Measurements from ENCODE around the gene RSRC1.
"Not testable (repeated sequence)": the region's sequence is repeated elsewhere in the genome, so short reads cannot be mapped to it uniquely, and the experiment has no call there.

The RSRC1 gene

GRCh38 chr3:158205324-158205723, 95.4 kb downstream of the RSRC1 start:
- FAIRE-seq (no peak), DNase-seq (ENCODE audit: insufficient read length) (no peak)
- TF ChIP-seq POLR2AphosphoS5 (IDR thresholded peaks at IDR 0.05; ENCODE audit: low read depth, low read length), result no peak

DNA sequence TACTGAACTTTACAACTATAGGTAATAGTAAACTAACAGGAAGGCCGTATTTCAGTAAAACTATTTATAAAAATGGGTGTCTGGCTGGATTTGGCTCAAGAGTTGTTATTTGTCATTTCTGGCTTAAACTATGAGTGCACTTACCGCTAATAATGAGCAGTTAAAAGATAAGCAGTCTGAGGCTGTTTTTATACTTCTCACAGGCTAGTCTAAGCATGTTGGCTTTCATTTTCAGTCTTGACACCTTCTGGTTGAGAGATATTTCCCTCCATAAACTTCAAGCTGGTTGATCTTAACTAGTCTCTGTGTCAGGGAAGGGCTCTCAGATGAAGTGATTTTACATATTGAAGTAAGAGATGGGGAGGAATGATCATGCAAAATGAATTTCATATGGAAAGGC, 96.1 kb downstream of the RSRC1 start:
- DNase-seq (ENCODE audit: insufficient read length), result no peak
- FAIRE-seq, result peak; percentile 14
- TF ChIP-seq POLR2AphosphoS5 (IDR thresholded peaks at IDR 0.05; ENCODE audit: low read depth, low read length), result no peak
- no peak for TF ChIP-seq TAF1 (IDR thresholded peaks at IDR 0.05; ENCODE audit: borderline replicate concordance, low read depth, low read length)
- no peak for TF ChIP-seq POLR2A (IDR thresholded peaks at IDR 0.05; ENCODE audit: low read depth, low read length)

- TF ChIP-seq TAF1 (IDR thresholded peaks at IDR 0.05; ENCODE audit: borderline replicate concordance, low read depth, low read length) (no peak), POLR2AphosphoS5 (IDR thresholded peaks at IDR 0.05; ENCODE audit: low read depth, low read length) (no peak), POLR2A (IDR thresholded peaks at IDR 0.05; ENCODE audit: low read depth, low read length) (no peak)
- DNase-seq (ENCODE audit: insufficient read length) (no peak), FAIRE-seq (no peak)
These were observed 100.2 kb downstream of the RSRC1 start for GRCh38 chr3:158210067-158210466.

GRCh38 chr3:158213461-158213860, 103.6 kb downstream of the RSRC1 start:
- FAIRE-seq, result no peak
- no peak for DNase-seq (ENCODE audit: insufficient read length)
- TF ChIP-seq TAF1 (IDR thresholded peaks at IDR 0.05; ENCODE audit: borderline replicate concordance, low read depth, low read length) (no peak), POLR2AphosphoS5 (IDR thresholded peaks at IDR 0.05; ENCODE audit: low read depth, low read length) (no peak), POLR2A (IDR thresholded peaks at IDR 0.05; ENCODE audit: low read depth, low read length) (no peak)

DNA sequence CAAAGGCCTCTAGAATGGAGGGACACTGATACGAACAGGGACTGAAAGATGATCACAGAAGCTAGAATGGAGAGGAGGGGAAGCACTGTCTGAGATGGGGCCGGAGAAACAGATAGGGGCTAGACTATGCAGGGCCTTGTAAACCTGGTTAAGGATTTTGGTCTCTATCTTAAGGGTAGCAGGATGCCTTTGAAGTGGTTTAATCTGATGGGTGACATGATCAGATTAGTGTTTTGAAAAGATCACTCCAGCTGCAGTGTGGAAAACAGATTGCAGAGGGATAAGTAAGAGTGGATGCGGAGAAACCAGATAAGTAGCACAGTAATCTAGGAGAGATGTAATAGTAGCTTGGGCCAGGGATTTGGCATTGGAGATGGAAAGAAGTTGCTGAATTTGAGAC, 108.1 kb downstream of the RSRC1 start:
- FAIRE-seq, result no peak

GRCh38 chr3:158220575-158220974, 110.7 kb downstream of the RSRC1 start:
- no peak for FAIRE-seq
- TF ChIP-seq POLR2A (IDR thresholded peaks at IDR 0.05; ENCODE audit: low read depth, low read length) (no peak), POLR2AphosphoS5 (IDR thresholded peaks at IDR 0.05; ENCODE audit: low read depth, low read length) (no peak), TAF1 (IDR thresholded peaks at IDR 0.05; ENCODE audit: borderline replicate concordance, low read depth, low read length) (no peak)
- no peak for DNase-seq (ENCODE audit: insufficient read length)

More for the DNA sequence above, 108.1 kb downstream of the RSRC1 start:
- no peak for TF ChIP-seq POLR2AphosphoS5 (IDR thresholded peaks at IDR 0.05; ENCODE audit: low read depth, low read length)
- TF ChIP-seq TAF1 (IDR thresholded peaks at IDR 0.05; ENCODE audit: borderline replicate concordance, low read depth, low read length), result no peak
- no peak for TF ChIP-seq POLR2A (IDR thresholded peaks at IDR 0.05; ENCODE audit: low read depth, low read length)
- no peak for DNase-seq (ENCODE audit: insufficient read length)

DNA sequence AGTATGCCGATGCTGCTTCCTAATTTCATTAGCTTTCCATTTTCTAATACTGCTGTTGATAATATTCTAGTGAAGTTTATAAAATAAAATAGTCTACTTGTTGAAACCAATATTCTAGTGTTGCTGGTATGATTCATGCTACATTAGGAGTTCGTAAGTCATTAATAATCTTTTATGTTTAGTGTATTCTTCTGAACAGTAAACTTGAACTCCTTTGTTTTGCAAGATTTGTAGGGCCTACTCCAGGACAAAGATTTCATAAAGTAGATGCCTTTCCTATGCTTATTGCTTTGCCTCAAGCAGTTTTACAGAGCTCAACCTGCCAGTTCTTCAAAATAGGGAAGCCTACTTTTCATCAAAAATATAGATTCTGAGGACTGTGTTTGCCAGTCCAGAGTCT, 111.5 kb downstream of the RSRC1 start:
- FAIRE-seq, result no peak
- TF ChIP-seq TAF1 (IDR thresholded peaks at IDR 0.05; ENCODE audit: borderline replicate concordance, low read depth, low read length) (no peak), POLR2AphosphoS5 (IDR thresholded peaks at IDR 0.05; ENCODE audit: low read depth, low read length) (no peak), POLR2A (IDR thresholded peaks at IDR 0.05; ENCODE audit: low read depth, low read length) (no peak)
- no peak for DNase-seq (ENCODE audit: insufficient read length)

GRCh38 chr3:158226429-158226828, 116.5 kb downstream of the RSRC1 start:
- TF ChIP-seq POLR2A (IDR thresholded peaks at IDR 0.05; ENCODE audit: low read depth, low read length) (no peak), POLR2AphosphoS5 (IDR thresholded peaks at IDR 0.05; ENCODE audit: low read depth, low read length) (no peak), TAF1 (IDR thresholded peaks at IDR 0.05; ENCODE audit: borderline replicate concordance, low read depth, low read length) (no peak)
- DNase-seq (ENCODE audit: insufficient read length) (no peak), FAIRE-seq (no peak)

- not testable (repeated sequence) for FAIRE-seq; DNase-seq (ENCODE audit: insufficient read length)
These were observed 119.1 kb downstream of the RSRC1 start for GRCh38 chr3:158228942-158229341.

- FAIRE-seq (no peak), DNase-seq (ENCODE audit: insufficient read length) (no peak)
- TF ChIP-seq POLR2A (IDR thresholded peaks at IDR 0.05; ENCODE audit: low read depth, low read length) (no peak), TAF1 (IDR thresholded peaks at IDR 0.05; ENCODE audit: borderline replicate concordance, low read depth, low read length) (no peak), POLR2AphosphoS5 (IDR thresholded peaks at IDR 0.05; ENCODE audit: low read depth, low read length) (no peak)
These were observed 123.9 kb downstream of the RSRC1 start for GRCh38 chr3:158233791-158234190.

- DNase-seq (ENCODE audit: insufficient read length) (no peak), FAIRE-seq (no peak)
- TF ChIP-seq TAF1 (IDR thresholded peaks at IDR 0.05; ENCODE audit: borderline replicate concordance, low read depth, low read length), result no peak
- no peak for TF ChIP-seq POLR2A (IDR thresholded peaks at IDR 0.05; ENCODE audit: low read depth, low read length)
- TF ChIP-seq POLR2AphosphoS5 (IDR thresholded peaks at IDR 0.05; ENCODE audit: low read depth, low read length), result no peak
These were observed 134.4 kb downstream of the RSRC1 start for GRCh38 chr3:158244274-158244673.

GRCh38 chr3:158247288-158247687, 137.4 kb downstream of the RSRC1 start:
- no peak for FAIRE-seq
- no peak for TF ChIP-seq POLR2A (IDR thresholded peaks at IDR 0.05; ENCODE audit: low read depth, low read length)
- no peak for TF ChIP-seq TAF1 (IDR thresholded peaks at IDR 0.05; ENCODE audit: borderline replicate concordance, low read depth, low read length)
- no peak for TF ChIP-seq POLR2AphosphoS5 (IDR thresholded peaks at IDR 0.05; ENCODE audit: low read depth, low read length)
- no peak for DNase-seq (ENCODE audit: insufficient read length)

DNA sequence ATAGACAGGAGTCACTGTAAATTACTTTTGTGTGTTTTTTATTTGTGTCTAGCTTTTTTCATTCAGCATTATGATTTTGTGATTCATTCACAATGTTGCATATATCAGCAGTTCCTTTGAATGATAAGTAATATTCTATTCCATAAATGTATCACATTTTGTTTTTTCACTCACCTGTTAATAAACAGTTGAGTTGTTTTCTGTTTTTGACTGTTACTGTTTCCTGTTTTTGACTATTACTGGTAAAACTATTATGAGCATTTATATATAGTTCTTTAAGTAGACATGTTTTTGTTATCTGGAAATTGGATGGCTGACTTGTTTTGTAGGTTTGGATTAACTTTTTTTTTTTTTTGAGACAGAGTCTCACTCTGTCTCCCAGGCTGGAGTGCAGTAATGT, 138.4 kb downstream of the RSRC1 start:
- FAIRE-seq (no peak), DNase-seq (ENCODE audit: insufficient read length) (no peak)
- TF ChIP-seq POLR2A (IDR thresholded peaks at IDR 0.05; ENCODE audit: low read depth, low read length) (no peak), POLR2AphosphoS5 (IDR thresholded peaks at IDR 0.05; ENCODE audit: low read depth, low read length) (no peak), TAF1 (IDR thresholded peaks at IDR 0.05; ENCODE audit: borderline replicate concordance, low read depth, low read length) (no peak)

All from GM12892 (cell line).